Nephron (organoid): ENCODE measurements around the gene AXL.

Source experiments
- H3K27ac Mint-ChIP-seq, 3 experiments: 2 replicates each; pipeline ENCODE4 v1.8.0; 2020; ENCODE audit warnings: mixed read lengths in 3 of 3, mild to moderate bottlenecking in 2 of 3, moderate library complexity in 1 of 3
- H3K27me3 Mint-ChIP-seq: 2 replicates; pipeline ENCODE4 v1.8.0; 2021; ENCODE audit warnings: low read depth, mild to moderate bottlenecking, moderate library complexity, mixed read lengths
- H3K36me3 Mint-ChIP-seq: 2 replicates; pipeline ENCODE4 v1.8.0; 2020; ENCODE audit warnings: low read depth, mixed read lengths
- H3K4me1 Mint-ChIP-seq: 2 replicates; pipeline ENCODE4 v1.8.0; 2020; ENCODE audit warnings: mixed read lengths
- H3K4me3 Mint-ChIP-seq, 3 experiments: 2 replicates each; pipeline ENCODE4 v1.8.0; 2020; ENCODE audit warnings: mild to moderate bottlenecking in 3 of 3, mixed read lengths in 3 of 3, moderate library complexity in 2 of 3
- H3K9me3 Mint-ChIP-seq: 2 replicates; pipeline ENCODE4 v1.8.0; 2020; ENCODE audit warnings: mixed read lengths
- TF ChIP-seq, protein P1 (sequence below), 3 experiments: fragments of 200-600 bp; sonication (generic); IDR thresholded peaks; one replicate each; pipeline ENCODE4 v1.5.0; 2021; ENCODE audit warnings: antibody characterized with exemption in 3 of 3; ENCODE audit not compliant: unreplicated experiment in 3 of 3

Gene AXL

DNA sequence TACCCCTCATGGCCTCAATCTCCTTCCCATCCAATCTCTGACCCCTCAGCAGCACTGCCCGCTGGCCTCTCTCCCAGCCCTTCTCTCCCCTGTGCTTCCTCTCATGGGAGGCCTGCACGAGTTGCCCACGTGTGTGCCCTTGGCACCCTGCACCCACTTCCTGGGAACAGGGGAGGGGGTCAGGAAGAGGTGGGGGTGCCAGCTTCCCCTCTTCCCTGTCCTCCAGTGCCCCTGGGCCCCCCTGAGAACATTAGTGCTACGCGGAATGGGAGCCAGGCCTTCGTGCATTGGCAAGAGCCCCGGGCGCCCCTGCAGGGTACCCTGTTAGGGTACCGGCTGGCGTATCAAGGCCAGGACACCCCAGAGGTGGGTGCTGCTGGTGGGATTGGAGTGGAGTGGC lies 19.2 kb downstream of the AXL start:
- H3K9me3 Mint-ChIP-seq, result no peaks in the 10 kb centered on the region
- peaks cover 9% of the 10 kb centered on the region for H3K36me3 Mint-ChIP-seq
- no peaks in the 10 kb centered on the region for H3K4me1 Mint-ChIP-seq
- TF ChIP-seq, protein P1, sequence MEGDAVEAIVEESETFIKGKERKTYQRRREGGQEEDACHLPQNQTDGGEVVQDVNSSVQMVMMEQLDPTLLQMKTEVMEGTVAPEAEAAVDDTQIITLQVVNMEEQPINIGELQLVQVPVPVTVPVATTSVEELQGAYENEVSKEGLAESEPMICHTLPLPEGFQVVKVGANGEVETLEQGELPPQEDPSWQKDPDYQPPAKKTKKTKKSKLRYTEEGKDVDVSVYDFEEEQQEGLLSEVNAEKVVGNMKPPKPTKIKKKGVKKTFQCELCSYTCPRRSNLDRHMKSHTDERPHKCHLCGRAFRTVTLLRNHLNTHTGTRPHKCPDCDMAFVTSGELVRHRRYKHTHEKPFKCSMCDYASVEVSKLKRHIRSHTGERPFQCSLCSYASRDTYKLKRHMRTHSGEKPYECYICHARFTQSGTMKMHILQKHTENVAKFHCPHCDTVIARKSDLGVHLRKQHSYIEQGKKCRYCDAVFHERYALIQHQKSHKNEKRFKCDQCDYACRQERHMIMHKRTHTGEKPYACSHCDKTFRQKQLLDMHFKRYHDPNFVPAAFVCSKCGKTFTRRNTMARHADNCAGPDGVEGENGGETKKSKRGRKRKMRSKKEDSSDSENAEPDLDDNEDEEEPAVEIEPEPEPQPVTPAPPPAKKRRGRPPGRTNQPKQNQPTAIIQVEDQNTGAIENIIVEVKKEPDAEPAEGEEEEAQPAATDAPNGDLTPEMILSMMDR (IDR thresholded peaks at IDR 0.05; ENCODE audit: unreplicated experiment in 3 of 3), result no peak
- no peak overlapping the region for H3K4me3 Mint-ChIP-seq
- H3K27me3 Mint-ChIP-seq, result no peaks in the 10 kb centered on the region
- H3K27ac Mint-ChIP-seq, result no peak overlapping the region

DNA sequence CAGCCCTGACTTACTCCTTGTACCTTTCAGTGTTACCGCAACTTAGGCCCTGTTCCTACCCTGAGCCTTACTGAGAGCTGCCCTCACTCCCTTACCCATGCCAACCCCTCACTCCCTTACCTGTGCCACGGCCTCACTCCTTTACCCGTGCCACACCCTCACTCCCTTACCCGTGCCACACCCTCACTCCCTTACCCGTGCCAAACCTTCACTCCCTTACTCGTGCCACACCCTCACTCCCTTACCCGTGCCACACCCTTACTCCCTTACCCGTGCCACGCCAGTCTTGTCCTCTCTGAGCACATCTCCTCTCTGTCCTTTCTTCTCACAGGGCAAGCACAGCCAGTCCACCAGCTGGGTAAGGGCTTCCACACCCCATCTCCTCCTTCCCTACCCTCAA lies 20.3 kb downstream of the AXL start:
- no peak overlapping the region for H3K4me3 Mint-ChIP-seq
- TF ChIP-seq, protein P1 (IDR thresholded peaks at IDR 0.05; ENCODE audit: unreplicated experiment in 3 of 3), result no peak
- no peaks in the 10 kb centered on the region for H3K27me3 Mint-ChIP-seq
- peaks cover 14% of the 10 kb centered on the region for H3K36me3 Mint-ChIP-seq
- no peaks in the 10 kb centered on the region for H3K9me3 Mint-ChIP-seq
- H3K27ac Mint-ChIP-seq, result no peak overlapping the region
- H3K4me1 Mint-ChIP-seq, result no peaks in the 10 kb centered on the region

GRCh38 chr19:41239961-41240574 lies 21.0 kb downstream of the AXL start:
- H3K4me3 Mint-ChIP-seq, result no peak overlapping the region
- H3K4me1 Mint-ChIP-seq, result no peaks in the 10 kb centered on the region
- no peak overlapping the region for H3K27ac Mint-ChIP-seq
- no peaks in the 10 kb centered on the region for H3K27me3 Mint-ChIP-seq
- H3K9me3 Mint-ChIP-seq, result no peaks in the 10 kb centered on the region
- H3K36me3 Mint-ChIP-seq, result peaks cover 16% of the 10 kb centered on the region
- TF ChIP-seq, protein P1 (IDR thresholded peaks at IDR 0.05; ENCODE audit: unreplicated experiment in 3 of 3), result no peak

- no peaks in the 10 kb centered on the region for H3K27me3 Mint-ChIP-seq
- TF ChIP-seq, protein P1 (IDR thresholded peaks at IDR 0.05; ENCODE audit: unreplicated experiment in 3 of 3), result no peak
- no peaks in the 10 kb centered on the region for H3K9me3 Mint-ChIP-seq
- no peak overlapping the region for H3K27ac Mint-ChIP-seq
- H3K36me3 Mint-ChIP-seq, result peaks cover 25% of the 10 kb centered on the region
- no peaks in the 10 kb centered on the region for H3K4me1 Mint-ChIP-seq
- no peak overlapping the region for H3K4me3 Mint-ChIP-seq
Measured at GRCh38 chr19:41241859-41242258, 22.8 kb downstream of the AXL start.

DNA sequence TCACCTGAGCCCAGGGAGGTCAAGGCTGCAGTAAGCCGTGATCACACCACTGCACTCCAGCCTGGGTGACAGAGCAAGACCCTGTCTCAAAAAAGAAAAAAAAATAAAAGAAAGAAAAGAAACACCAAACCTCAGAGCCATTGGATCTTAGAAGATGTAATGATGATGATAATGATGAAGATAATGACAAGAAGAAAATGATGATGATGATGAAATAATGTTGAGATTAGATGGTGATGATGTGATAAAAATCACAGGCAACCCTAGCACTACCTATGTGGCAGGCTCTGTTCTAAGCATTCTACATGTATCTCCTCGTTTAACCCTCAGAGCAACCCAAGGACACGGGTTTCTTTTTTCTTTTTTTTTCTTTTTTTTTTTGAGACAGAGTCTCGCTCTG lies 25.1 kb downstream of the AXL start:
- peaks cover 32% of the 10 kb centered on the region for H3K36me3 Mint-ChIP-seq
- no peaks in the 10 kb centered on the region for H3K27me3 Mint-ChIP-seq
- H3K4me1 Mint-ChIP-seq, result no peaks in the 10 kb centered on the region
- TF ChIP-seq, protein P1 (IDR thresholded peaks at IDR 0.05; ENCODE audit: unreplicated experiment in 3 of 3), result no peak
- H3K27ac Mint-ChIP-seq, result no peak overlapping the region
- H3K9me3 Mint-ChIP-seq, result no peaks in the 10 kb centered on the region
- H3K4me3 Mint-ChIP-seq, result no peak overlapping the region

DNA sequence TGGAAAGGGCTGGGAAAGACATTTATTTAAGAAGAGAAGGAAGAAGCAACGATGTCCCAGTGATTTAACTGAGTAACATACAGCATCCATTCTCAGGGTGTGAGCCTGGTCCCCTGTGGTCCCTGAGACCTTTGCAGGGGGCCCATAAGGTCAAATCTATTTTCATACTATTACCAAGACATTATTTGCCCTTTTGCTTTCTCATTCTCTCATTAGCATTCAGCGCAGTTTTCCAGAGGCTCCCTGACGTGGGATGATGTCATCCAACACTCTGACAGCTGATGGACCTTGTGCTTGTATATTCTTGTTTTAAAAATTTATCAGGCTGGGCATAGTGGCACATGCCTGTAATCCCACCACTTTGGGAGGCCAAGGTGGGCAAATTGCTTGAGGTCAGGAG lies 26.8 kb downstream of the AXL start:
- H3K4me3 Mint-ChIP-seq, result no peak overlapping the region
- TF ChIP-seq, protein P1 (IDR thresholded peaks at IDR 0.05; ENCODE audit: unreplicated experiment in 3 of 3), result no peak
- H3K27me3 Mint-ChIP-seq, result no peaks in the 10 kb centered on the region
- peaks cover 42% of the 10 kb centered on the region for H3K36me3 Mint-ChIP-seq
- no peaks in the 10 kb centered on the region for H3K9me3 Mint-ChIP-seq
- no peak overlapping the region for H3K27ac Mint-ChIP-seq
- no peaks in the 10 kb centered on the region for H3K4me1 Mint-ChIP-seq
